ENCODE results near the gene CTLA4.
A peak's percentile ranks its signal among the peaks of the same experiment; 100 is the strongest.
"Not testable (repeated sequence)": the region's sequence is repeated elsewhere in the genome, so short reads cannot be mapped to it uniquely, and the experiment has no call there.

The CTLA4 gene

DNA sequence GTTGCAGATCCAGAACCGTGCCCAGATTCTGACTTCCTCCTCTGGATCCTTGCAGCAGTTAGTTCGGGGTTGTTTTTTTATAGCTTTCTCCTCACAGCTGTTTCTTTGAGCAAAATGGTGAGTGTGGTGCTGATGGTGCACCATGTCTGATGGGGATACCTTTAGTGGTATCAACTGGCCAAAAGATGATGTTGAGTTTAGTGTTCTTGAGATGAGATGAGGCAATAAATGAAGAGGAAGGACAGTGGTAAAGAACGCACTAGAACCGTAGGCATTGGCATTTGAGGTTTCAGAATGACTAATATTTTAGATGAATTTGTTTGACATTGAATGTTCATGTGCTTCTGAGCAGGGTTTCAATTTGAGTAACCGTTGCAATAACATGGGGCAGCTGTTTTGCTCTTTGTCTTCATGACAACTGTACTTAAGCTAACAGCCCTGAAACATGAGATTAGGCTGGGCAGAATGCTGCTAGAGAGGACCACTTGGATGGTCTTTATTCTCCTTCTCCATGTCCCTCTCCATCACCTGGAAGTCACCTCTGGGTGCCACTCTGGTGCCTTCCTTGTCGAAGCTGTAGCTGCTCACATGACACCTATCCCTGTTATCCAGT, 3.9 kb downstream of the CTLA4 start:
- peak overlapping the region; percentile 96 for H3K27ac Mint-ChIP-seq
- peaks cover 5% of the 10 kb centered on the region for H3K9me3 Mint-ChIP-seq
- peaks cover 81% of the 10 kb centered on the region for H3K4me1 Mint-ChIP-seq (ENCODE audit: low read depth)
- H3K36me3 Mint-ChIP-seq (ENCODE audit: low read depth): peaks cover 71% of the 10 kb centered on the region
- H3K27me3 Mint-ChIP-seq: no peaks in the 10 kb centered on the region
- peak overlapping the region; percentile 93 for H3K4me3 Mint-ChIP-seq

DNA sequence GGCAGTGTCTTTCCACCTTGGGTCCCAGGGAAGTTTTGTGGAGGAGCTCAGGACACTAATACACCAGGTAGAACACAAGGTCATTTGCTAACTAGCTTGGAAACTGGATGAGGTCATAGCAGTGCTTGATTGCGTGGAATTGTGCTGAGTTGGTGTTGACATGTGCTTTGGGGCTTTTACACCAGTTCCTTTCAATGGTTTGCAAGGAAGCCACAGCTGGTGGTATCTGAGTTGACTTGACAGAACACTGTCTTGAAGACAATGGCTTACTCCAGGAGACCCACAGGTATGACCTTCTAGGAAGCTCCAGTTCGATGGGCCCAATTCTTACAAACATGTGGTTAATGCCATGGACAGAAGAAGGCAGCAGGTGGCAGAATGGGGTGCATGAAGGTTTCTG, 5.9 kb downstream of the CTLA4 start:
- no peak overlapping the region for H3K27ac Mint-ChIP-seq
- H3K4me1 Mint-ChIP-seq (ENCODE audit: low read depth): peaks cover 74% of the 10 kb centered on the region
- peaks cover 66% of the 10 kb centered on the region for H3K36me3 Mint-ChIP-seq (ENCODE audit: low read depth)
- H3K4me3 Mint-ChIP-seq: no peak overlapping the region
- H3K9me3 Mint-ChIP-seq: peaks cover 5% of the 10 kb centered on the region
- no peaks in the 10 kb centered on the region for H3K27me3 Mint-ChIP-seq

DNA sequence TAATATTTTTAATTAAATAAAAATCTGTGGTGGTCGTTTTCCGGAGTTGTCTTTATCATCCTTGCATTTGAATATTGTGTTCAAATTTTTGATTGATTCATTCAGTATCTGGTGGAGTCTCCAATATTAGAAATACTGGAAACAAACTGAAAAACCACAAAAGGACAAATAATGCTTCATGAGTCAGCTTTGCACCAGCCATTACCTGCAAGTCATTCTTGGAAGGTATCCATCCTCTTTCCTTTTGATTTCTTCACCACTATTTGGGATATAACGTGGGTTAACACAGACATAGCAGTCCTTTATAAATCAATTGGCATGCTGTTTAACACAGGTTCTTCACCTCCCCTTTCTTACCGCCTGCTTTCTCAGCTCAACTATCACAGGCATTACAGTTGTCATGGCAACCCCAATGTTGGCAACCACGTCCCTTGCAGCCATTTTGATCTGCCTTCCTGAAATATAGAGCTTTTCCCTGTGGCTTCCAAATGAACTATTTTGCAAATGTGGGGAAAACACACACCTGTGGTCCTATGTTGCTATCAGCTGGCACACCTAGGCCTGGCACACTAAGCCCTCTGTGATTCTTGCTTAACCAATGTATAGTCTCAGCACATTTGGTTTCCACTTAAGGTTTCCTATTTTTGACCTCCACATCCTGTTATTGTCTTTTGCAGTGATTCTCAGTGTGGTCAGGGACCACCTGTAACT, 6.5 kb downstream of the CTLA4 start:
- H3K9me3 Mint-ChIP-seq: peaks cover 5% of the 10 kb centered on the region
- peak overlapping the region; percentile 40 for H3K27ac Mint-ChIP-seq
- H3K36me3 Mint-ChIP-seq (ENCODE audit: low read depth): peaks cover 60% of the 10 kb centered on the region
- peak overlapping the region; percentile 9 for H3K4me3 Mint-ChIP-seq
- peaks cover 68% of the 10 kb centered on the region for H3K4me1 Mint-ChIP-seq (ENCODE audit: low read depth)
- no peaks in the 10 kb centered on the region for H3K27me3 Mint-ChIP-seq

- peaks cover 47% of the 10 kb centered on the region for H3K36me3 Mint-ChIP-seq (ENCODE audit: low read depth)
- peaks cover 54% of the 10 kb centered on the region for H3K4me1 Mint-ChIP-seq (ENCODE audit: low read depth)
- H3K4me3 Mint-ChIP-seq: no peak overlapping the region
- no peak overlapping the region for H3K27ac Mint-ChIP-seq
- H3K27me3 Mint-ChIP-seq: no peaks in the 10 kb centered on the region
- H3K9me3 Mint-ChIP-seq: peaks cover 5% of the 10 kb centered on the region
Measured at GRCh38 chr2:203875471-203875870, 7.9 kb downstream of the CTLA4 start.

GRCh38 chr2:203876328-203876727, 8.8 kb downstream of the CTLA4 start:
- no peaks in the 10 kb centered on the region for H3K27me3 Mint-ChIP-seq
- H3K36me3 Mint-ChIP-seq (ENCODE audit: low read depth): peaks cover 38% of the 10 kb centered on the region
- H3K9me3 Mint-ChIP-seq: peaks cover 2% of the 10 kb centered on the region
- H3K27ac Mint-ChIP-seq: no peak overlapping the region
- H3K4me3 Mint-ChIP-seq: no peak overlapping the region
- peaks cover 46% of the 10 kb centered on the region for H3K4me1 Mint-ChIP-seq (ENCODE audit: low read depth)

DNA sequence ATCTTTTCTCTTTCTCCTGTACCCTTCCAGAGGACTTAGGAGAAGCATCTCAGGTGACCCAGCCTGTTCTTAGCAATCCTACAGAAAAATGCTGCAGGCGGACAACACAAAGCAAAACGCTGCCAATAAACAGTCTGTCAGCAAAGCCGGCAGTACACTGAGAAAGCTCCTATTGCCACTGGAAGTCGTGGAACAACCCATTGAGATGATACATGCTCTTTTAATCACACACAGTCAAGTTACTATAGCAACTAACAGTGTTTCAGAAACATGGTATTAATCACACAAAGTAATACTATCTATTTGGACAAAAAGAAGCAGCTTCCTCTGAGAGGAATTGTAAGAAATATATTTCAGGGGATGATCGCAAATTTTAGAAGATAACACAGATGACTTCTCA, 10.5 kb downstream of the CTLA4 start:
- Mint-ChIP-seq H3K4me3 (no peak overlapping the region), H3K27ac (no peak overlapping the region), H3K4me1 (ENCODE audit: low read depth) (peaks cover 28% of the 10 kb centered on the region), H3K9me3 (no peaks in the 10 kb centered on the region), H3K27me3 (no peaks in the 10 kb centered on the region), H3K36me3 (ENCODE audit: low read depth) (peaks cover 24% of the 10 kb centered on the region)

DNA sequence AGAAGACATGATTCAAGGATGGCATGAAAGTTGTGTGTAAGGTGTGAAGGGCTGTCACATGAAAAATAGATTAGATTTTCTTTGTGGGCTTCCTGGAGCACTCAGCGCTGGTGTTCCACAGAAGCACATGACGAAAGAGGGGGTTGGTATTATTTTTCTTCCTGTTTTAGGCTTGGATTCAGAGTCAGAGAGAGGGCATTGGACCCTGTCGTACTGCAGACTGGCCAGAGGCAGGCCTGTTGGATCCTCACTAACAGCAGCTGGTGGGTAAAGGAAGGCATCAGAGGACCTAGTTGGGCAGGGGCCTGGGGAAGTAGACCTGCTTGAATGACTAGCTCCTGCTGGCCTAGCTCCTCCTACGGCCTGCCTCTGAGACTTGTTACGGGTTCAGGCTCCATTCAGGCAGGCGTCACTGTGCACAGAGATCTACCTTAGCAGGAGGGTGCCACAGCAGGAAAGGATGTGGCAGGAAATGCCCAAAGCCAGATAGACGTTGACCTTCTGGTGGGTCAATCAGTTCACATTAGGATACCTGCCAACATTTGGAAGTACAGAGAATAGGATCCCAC, 13.1 kb downstream of the CTLA4 start:
- Mint-ChIP-seq H3K4me3 (no peak overlapping the region), H3K27ac (no peak overlapping the region), H3K4me1 (ENCODE audit: low read depth) (peaks cover 17% of the 10 kb centered on the region), H3K9me3 (no peaks in the 10 kb centered on the region), H3K27me3 (no peaks in the 10 kb centered on the region), H3K36me3 (ENCODE audit: low read depth) (no peaks in the 10 kb centered on the region)

- not testable (repeated sequence) for H3K36me3 Mint-ChIP-seq (ENCODE audit: low read depth); H3K4me3 Mint-ChIP-seq
- H3K4me1 Mint-ChIP-seq (ENCODE audit: low read depth): peaks cover 22% of the 10 kb centered on the region
Measured at GRCh38 chr2:203881185-203881584, 13.6 kb downstream of the CTLA4 start.

GRCh38 chr2:203882551-203882950, 15.0 kb downstream of the CTLA4 start:
- Mint-ChIP-seq H3K27me3 (no peaks in the 10 kb centered on the region), H3K9me3 (no peaks in the 10 kb centered on the region), H3K36me3 (ENCODE audit: low read depth) (no peaks in the 10 kb centered on the region), H3K27ac (no peak overlapping the region), H3K4me1 (ENCODE audit: low read depth) (peaks cover 35% of the 10 kb centered on the region), H3K4me3 (no peak overlapping the region)

More at GRCh38 chr2:203881185-203881584, 13.6 kb downstream of the CTLA4 start:
- H3K27ac Mint-ChIP-seq, H3K9me3 Mint-ChIP-seq, H3K27me3 Mint-ChIP-seq: not testable (repeated sequence)

DNA sequence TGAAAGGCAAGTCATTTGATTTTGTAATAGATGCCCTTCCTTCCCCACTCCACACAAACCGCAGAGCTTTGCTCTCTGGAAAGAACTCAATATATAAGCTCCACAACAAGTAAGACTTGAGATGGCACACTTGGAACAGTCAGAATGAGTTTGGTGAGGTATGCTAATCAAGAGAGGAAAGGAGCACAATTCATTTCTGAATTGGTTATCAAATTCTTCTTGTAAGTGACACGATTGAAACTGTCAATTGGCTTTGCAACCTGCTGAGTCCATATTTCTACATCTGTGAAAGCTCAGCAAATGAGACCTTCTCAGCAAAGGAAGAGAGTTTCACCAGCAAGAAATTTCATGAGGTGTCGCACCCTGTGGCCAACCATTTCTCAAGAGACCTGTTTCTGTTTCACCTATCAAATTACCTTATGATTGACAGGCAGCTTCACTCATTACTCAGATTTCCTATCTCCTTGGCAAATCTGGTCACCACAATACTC, 19.1 kb downstream of the CTLA4 start:
- Mint-ChIP-seq H3K36me3 (ENCODE audit: low read depth) (no peaks in the 10 kb centered on the region), H3K27me3 (no peaks in the 10 kb centered on the region), H3K4me1 (ENCODE audit: low read depth) (peaks cover 54% of the 10 kb centered on the region), H3K27ac (peak overlapping the region; percentile 59), H3K9me3 (no peaks in the 10 kb centered on the region), H3K4me3 (no peak overlapping the region)

- Mint-ChIP-seq H3K36me3 (ENCODE audit: low read depth) (no peaks in the 10 kb centered on the region), H3K27ac (no peak overlapping the region), H3K9me3 (no peaks in the 10 kb centered on the region), H3K4me1 (ENCODE audit: low read depth) (peaks cover 61% of the 10 kb centered on the region), H3K4me3 (no peak overlapping the region), H3K27me3 (no peaks in the 10 kb centered on the region)
Measured at GRCh38 chr2:203887677-203888076, 20.1 kb downstream of the CTLA4 start.

DNA sequence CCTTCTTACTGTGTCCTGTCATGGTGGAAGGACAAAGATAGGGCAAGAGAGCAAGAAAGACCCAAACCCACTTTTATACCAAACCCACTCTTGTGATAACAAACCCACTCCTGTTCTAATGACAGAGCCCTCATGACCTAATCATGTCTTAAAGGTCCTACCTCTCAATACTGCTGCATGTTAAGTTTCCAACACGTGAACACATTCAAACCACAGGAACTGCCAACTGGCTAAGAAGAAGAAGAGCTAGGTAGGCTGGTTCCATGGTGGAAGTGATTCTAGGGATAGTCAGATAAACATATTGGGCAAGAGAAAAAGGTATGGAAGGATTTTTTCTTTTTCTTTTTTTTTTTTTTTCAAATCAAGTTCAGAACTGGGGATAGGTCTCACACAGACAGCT, 22.0 kb downstream of the CTLA4 start:
- Mint-ChIP-seq H3K4me3 (no peak overlapping the region), H3K4me1 (ENCODE audit: low read depth) (peaks cover 75% of the 10 kb centered on the region), H3K27ac (no peak overlapping the region)

GRCh38 chr2:203889944-203890343, 22.4 kb downstream of the CTLA4 start:
- Mint-ChIP-seq H3K4me1 (ENCODE audit: low read depth) (peaks cover 78% of the 10 kb centered on the region), H3K27ac (no peak overlapping the region), H3K27me3 (no peaks in the 10 kb centered on the region), H3K36me3 (ENCODE audit: low read depth) (no peaks in the 10 kb centered on the region), H3K4me3 (no peak overlapping the region), H3K9me3 (no peaks in the 10 kb centered on the region)

More for the DNA sequence above, 22.0 kb downstream of the CTLA4 start:
- no peaks in the 10 kb centered on the region for H3K9me3 Mint-ChIP-seq
- H3K36me3 Mint-ChIP-seq (ENCODE audit: low read depth): no peaks in the 10 kb centered on the region
- no peaks in the 10 kb centered on the region for H3K27me3 Mint-ChIP-seq

- H3K9me3 Mint-ChIP-seq: no peaks in the 10 kb centered on the region
- peaks cover 77% of the 10 kb centered on the region for H3K4me1 Mint-ChIP-seq (ENCODE audit: low read depth)
- H3K27ac Mint-ChIP-seq: peak overlapping the region; percentile 84
Measured at GRCh38 chr2:203890733-203891132, 23.2 kb downstream of the CTLA4 start.

GRCh38 chr2:203891474-203891873, 23.9 kb downstream of the CTLA4 start:
- Mint-ChIP-seq H3K27me3 (no peaks in the 10 kb centered on the region), H3K36me3 (ENCODE audit: low read depth) (no peaks in the 10 kb centered on the region), H3K4me3 (peak overlapping the region; percentile 38), H3K27ac (peak overlapping the region; percentile 84), H3K4me1 (ENCODE audit: low read depth) (peaks cover 69% of the 10 kb centered on the region), H3K9me3 (no peaks in the 10 kb centered on the region)

More at GRCh38 chr2:203890733-203891132, 23.2 kb downstream of the CTLA4 start:
- Mint-ChIP-seq H3K36me3 (ENCODE audit: low read depth) (no peaks in the 10 kb centered on the region), H3K4me3 (no peak overlapping the region), H3K27me3 (no peaks in the 10 kb centered on the region)
